Peyer's patch (tissue), 4 donors: ENCODE data around the gene DUOX1. TPM values are rescaled to one million over a fixed set of nuclear protein-coding genes. Genes with fewer than 3 reads are reported as not detected.

ENCODE experiments used
- DNase-seq, 3 donors: peaks; one replicate each; pipeline ENCODE4 v3.0.0-alpha.2; 2017 to 2019
- H3K27ac ChIP-seq, 4 donors: fragments of 200-600 bp; sonication (generic); one replicate each; pipeline ENCODE4 v1.5.1; 2016 to 2019
- H3K27me3 ChIP-seq, 2 donors: fragments of 200-600 bp; sonication (generic); one replicate each; pipeline ENCODE4 v1.5.1; 2019
- H3K36me3 ChIP-seq, 3 donors: fragments of 200-600 bp; sonication (generic); one replicate each; pipeline ENCODE4 v1.5.1; 2016 to 2019
- H3K4me1 ChIP-seq, 4 donors: fragments of 200-600 bp; sonication (generic); one replicate each; pipeline ENCODE4 v1.5.1; 2016 to 2019
- H3K4me3 ChIP-seq, 4 donors: fragments of 200-600 bp; sonication (generic); 1 replicate in 3 of 4; 2 replicates in 1 of 4; pipeline ENCODE4 v1.5.1; 2016 to 2019; ENCODE audit warnings: mild to moderate bottlenecking in 1 of 4
- H3K9me3 ChIP-seq, 4 donors: fragments of 200-600 bp; sonication (generic); one replicate each; pipeline ENCODE4 v1.5.1; 2016 to 2019; ENCODE audit warnings: mild to moderate bottlenecking in 1 of 4
- POLR2A ChIP-seq, 2 donors: fragments of 450-650 bp; IDR thresholded peaks; one replicate each; pipeline ENCODE4 v1.5.1; 2017; ENCODE audit warnings: antibody characterized with exemption in 2 of 2, mild to moderate bottlenecking in 2 of 2, moderate library complexity in 2 of 2
- total RNA-seq, 4 donors: library from RNA; depleted of rRNA; stranded (reverse); fragments of >200 nt; gene quantifications; one replicate each; pipeline ENCODE4 v1.1.0, GENCODE V29; 2016
- TF ChIP-seq, protein P1 (sequence below), 6 experiments: fragments of 450-650 bp in 4 of 6; fragments of 200-600 bp in 2 of 6; sonication (generic) in 1 of 6; IDR thresholded peaks; one replicate each; pipeline ENCODE4 v1.5.1; 2017 to 2019; ENCODE audit warnings: antibody characterized with exemption in 6 of 6, mild to moderate bottlenecking in 3 of 6, moderate library complexity in 1 of 6

DUOX1 gene
- total RNA-seq, 4 donors from 2014 or later, result 0.35 to 0.54 TPM; not detected in 2

DNA sequence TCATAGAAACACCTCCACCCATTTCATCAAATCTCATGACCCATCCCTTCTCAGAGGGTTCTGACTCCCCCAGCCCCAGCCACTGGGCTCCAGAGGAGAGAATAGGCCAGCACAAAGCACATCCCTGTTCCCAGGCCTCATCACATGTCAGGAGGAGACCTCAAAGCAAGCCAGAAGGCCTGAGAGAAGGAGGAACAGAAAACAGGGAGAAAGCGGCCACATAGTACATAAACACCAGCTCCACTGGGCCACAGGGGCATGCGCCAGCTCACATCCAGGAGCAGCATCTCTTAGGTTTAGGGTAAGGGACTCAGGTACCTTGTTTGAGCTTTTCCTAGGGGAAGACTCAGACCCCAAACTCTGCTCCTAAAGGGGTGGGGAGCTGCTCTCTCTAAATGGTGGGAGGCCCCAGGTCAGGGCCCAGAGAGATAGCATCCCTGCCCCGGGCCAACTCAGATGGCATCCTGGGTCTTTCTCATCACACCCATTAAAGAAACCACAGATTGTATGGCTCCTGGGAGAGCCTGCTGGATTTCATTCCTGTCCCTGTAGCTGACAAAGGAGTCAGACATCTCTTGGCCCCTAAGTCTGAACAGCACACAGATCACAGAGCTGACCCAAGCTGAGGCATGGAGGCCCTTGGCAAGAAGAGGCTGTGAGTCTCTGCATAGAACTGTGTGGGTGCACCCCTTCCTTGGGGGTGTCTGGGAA lies 55.4 kb downstream of the DUOX1 start:
- no peak overlapping the region for H3K4me3 ChIP-seq

DNA sequence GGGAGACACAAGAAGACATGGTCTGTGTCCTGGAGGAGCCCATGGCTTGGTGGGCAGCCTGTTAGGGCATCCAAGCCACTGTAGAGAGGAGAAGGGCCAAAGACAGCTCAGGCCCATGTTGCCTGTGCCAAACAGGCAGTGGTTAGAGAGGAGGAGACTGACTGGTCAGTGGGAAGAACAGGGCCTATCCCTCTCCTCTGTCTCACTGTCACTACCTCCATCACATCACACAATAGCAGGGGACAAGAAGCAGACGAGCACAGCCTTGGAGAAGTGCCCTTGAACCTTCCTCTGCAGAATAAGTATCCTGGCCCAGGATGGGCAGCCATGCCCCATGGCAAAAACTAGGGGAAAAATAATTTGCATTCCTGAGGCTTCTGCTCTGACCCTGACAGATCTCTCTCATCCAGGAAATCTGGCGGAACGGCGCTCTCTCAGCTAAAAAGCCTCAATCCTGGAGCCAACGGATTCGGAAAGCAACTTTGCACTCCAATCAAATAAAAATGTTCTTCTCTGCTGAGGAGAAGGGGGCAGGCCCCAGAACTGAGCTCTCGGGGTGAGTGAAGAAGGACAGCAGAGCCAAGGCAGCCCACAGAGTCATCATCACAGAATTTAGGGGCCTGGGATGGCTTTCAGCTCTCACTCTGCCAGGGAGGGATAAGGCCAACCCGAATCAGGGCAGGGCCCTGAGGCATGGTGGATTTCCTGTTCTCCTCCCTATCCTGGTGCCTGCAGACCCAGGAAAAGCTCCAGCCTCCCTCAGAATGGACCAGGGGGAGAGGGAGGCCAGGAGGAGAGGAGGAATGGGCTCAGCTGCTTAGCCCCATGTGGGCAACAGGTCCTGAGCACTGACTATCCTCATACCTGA lies 56.3 kb downstream of the DUOX1 start:
- Histone ChIP-seq H3K4me3 (peak overlapping the region in 3 of 4 donors; percentile 67 to 77 (median 74)), H3K4me1 (peaks cover 0 to 27% (median 5%) of the 10 kb centered on the region in 4 donors), H3K27me3 (no peaks in the 10 kb centered on the region), H3K36me3 (no peaks in the 10 kb centered on the region), H3K9me3 (no peaks in the 10 kb centered on the region), H3K27ac (peak overlapping the region; percentile 26 to 76 (median 64))
- DNase-seq, result no peak
- no peak for TF ChIP-seq POLR2A (IDR thresholded peaks at IDR 0.05)
- TF ChIP-seq, protein P1, sequence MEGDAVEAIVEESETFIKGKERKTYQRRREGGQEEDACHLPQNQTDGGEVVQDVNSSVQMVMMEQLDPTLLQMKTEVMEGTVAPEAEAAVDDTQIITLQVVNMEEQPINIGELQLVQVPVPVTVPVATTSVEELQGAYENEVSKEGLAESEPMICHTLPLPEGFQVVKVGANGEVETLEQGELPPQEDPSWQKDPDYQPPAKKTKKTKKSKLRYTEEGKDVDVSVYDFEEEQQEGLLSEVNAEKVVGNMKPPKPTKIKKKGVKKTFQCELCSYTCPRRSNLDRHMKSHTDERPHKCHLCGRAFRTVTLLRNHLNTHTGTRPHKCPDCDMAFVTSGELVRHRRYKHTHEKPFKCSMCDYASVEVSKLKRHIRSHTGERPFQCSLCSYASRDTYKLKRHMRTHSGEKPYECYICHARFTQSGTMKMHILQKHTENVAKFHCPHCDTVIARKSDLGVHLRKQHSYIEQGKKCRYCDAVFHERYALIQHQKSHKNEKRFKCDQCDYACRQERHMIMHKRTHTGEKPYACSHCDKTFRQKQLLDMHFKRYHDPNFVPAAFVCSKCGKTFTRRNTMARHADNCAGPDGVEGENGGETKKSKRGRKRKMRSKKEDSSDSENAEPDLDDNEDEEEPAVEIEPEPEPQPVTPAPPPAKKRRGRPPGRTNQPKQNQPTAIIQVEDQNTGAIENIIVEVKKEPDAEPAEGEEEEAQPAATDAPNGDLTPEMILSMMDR (IDR thresholded peaks at IDR 0.05), result no peak

More for the DNA sequence above, 55.4 kb downstream of the DUOX1 start:
- Histone ChIP-seq H3K36me3 (no peaks in the 10 kb centered on the region), H3K4me1 (peaks cover 0 to 27% (median 5%) of the 10 kb centered on the region in 4 donors), H3K27ac (peak overlapping the region in 1 of 4 donors; percentile 8), H3K9me3 (no peaks in the 10 kb centered on the region), H3K27me3 (no peaks in the 10 kb centered on the region)
- TF ChIP-seq, protein P1 (IDR thresholded peaks at IDR 0.05), result no peak
- no peak for TF ChIP-seq POLR2A (IDR thresholded peaks at IDR 0.05)
- no peak for DNase-seq

DNA sequence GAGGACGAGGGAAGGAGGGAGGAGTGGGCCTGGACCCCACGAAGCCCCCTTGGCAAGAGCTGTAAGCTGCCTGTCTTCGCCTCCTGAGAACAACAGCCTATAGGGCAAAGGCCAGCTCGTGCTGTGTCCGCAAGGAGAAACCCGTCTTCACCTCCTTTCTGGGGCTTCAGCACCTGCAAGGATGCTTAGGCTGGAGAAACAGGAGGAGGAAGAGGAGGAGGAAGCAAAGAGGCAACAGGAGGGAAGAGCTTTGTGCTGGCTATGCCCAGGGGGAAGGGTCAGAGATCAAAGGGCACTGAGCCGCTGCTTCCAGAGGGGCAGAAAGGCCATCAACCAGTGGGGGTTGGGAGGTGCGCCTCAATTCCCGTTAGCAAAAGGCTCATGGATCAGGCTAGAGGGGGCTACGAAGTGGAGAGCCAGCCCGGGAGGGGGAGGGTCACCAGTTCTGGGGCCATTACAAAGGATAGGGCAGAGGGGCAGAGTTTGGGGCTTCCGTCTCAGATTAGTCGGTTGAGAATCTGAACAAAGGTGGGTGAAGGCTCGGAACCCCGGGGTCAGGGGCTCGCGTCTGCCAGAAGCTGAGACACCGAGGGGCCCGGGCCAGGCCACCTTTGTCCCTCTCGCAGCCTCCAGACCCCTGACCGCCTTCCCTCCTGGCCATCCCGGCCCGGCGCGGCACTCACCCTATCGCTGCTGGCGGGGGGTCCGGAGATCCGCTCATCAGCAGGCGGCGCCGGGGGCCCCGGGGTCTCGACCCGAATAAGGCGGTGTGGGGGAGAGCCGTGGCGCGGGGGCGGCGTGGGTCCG lies 57.2 kb downstream of the DUOX1 start:
- Histone ChIP-seq H3K9me3 (no peaks in the 10 kb centered on the region), H3K4me1 (peaks cover 0 to 27% (median 5%) of the 10 kb centered on the region in 4 donors), H3K36me3 (no peaks in the 10 kb centered on the region), H3K27me3 (no peaks in the 10 kb centered on the region), H3K4me3 (peak overlapping the region; percentile 67 to 95 (median 76)), H3K27ac (peak overlapping the region; percentile 61 to 79 (median 72))
- DNase-seq, result no peak
- TF ChIP-seq, protein P1 (IDR thresholded peaks at IDR 0.05), result no peak
- no peak for TF ChIP-seq POLR2A (IDR thresholded peaks at IDR 0.05)

DNA sequence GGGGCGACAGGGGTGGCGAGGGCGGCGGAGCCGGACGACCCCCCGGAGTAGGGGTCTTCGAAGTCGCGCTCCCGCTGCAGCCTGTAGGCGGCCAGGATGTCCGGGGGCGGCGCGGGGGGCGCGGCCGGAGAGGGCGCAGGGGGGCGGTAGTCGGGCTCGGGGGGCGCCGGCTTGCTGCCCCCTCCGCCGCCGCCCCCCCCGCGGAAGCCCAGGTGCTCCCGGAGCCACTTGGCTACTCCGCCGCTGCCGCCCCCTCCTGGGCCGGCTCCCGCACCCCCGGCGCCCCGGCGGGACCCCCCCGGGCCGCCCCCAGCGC lies 57.7 kb downstream of the DUOX1 start:
- no peak for TF ChIP-seq POLR2A (IDR thresholded peaks at IDR 0.05)
- TF ChIP-seq, protein P1 (IDR thresholded peaks at IDR 0.05), result no peak
- DNase-seq, result no peak
- no peaks in the 10 kb centered on the region for H3K36me3 ChIP-seq
- H3K4me3 ChIP-seq, result peak overlapping the region; percentile 67 to 95 (median 76)
- H3K27me3 ChIP-seq, result no peaks in the 10 kb centered on the region
- H3K27ac ChIP-seq, result peak overlapping the region; percentile 61 to 79 (median 72)
- no peaks in the 10 kb centered on the region for H3K9me3 ChIP-seq
- peaks cover 0 to 27% (median 5%) of the 10 kb centered on the region in 4 donors for H3K4me1 ChIP-seq
